ENCODE measurements around the gene NPTN.

DNA sequence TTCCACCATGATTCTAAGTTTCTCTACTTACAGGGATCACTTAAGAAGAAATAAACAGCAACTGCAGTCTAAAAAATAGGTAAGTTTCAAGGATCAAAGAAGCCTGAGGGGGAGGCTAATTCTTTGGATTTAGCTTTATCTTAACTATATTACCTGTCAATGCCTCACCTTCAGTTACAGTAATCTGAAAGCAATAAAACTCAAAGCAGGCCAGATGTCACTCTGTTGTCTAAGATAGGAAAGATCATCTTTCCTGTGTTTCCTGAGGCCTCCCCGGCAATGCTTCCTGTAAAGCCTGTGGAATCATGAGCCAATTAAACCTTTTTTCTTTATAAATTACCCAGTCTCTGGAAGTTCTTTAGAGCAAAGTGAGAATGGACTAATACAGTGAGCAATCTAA, 60.2 kb downstream of the NPTN start:
- no peak for TF ChIP-seq CTCF (IDR thresholded peaks at IDR 0.05; ENCODE audit: low read depth, low read length)
- no peak for TF ChIP-seq MYC (IDR thresholded peaks at IDR 0.05; ENCODE audit: low read depth, low read length)

Data from NB4 (cell line).